H9 (cell line): ENCODE data around the gene HAGH. TPM values are rescaled to one million over a fixed set of nuclear protein-coding genes. Genes with fewer than 3 reads are reported as not detected.

Experiments
- DNase-seq: peaks from one replicate; pipeline ENCODE4 v3.0.0-alpha.2; 2017
- H2AFZ ChIP-seq: one replicate; pipeline ENCODE4 v1.6.1; 2013; ENCODE audit warnings: mild to moderate bottlenecking, low read length, control low read depth, moderate library complexity
- H2AK5ac ChIP-seq: 2 replicates; pipeline ENCODE4 v1.6.1; 2013; ENCODE audit warnings: low read length, control low read depth, mixed read lengths; ENCODE audit not compliant: insufficient read length
- H2BK120ac ChIP-seq: one replicate; pipeline ENCODE4 v1.6.1; 2013; ENCODE audit warnings: low read depth, mild to moderate bottlenecking, low read length, control low read depth, inconsistent platforms; ENCODE audit not compliant: poor library complexity, severe bottlenecking
- H2BK12ac ChIP-seq: 2 replicates; pipeline ENCODE4 v1.6.1; 2013; ENCODE audit warnings: low read length, control low read depth, mixed read lengths, low read depth; ENCODE audit not compliant: insufficient read length
- H2BK15ac ChIP-seq: 2 replicates; pipeline ENCODE4 v1.6.1; 2013; ENCODE audit warnings: low read depth, low read length, control low read depth
- H2BK20ac ChIP-seq: one replicate; pipeline ENCODE4 v1.6.1; 2013; ENCODE audit warnings: low read depth, mild to moderate bottlenecking, low read length, control low read depth, inconsistent platforms; ENCODE audit not compliant: poor library complexity, severe bottlenecking
- H2BK5ac ChIP-seq: 2 replicates; pipeline ENCODE4 v1.6.1; 2013; ENCODE audit warnings: low read length, control low read depth, mixed read lengths; ENCODE audit not compliant: insufficient read length
- H3K14ac ChIP-seq: 2 replicates; pipeline ENCODE4 v1.6.1; 2013; ENCODE audit warnings: low read length, control low read depth; ENCODE audit not compliant: insufficient read depth
- H3K18ac ChIP-seq: 2 replicates; pipeline ENCODE4 v1.6.1; 2013; ENCODE audit warnings: low read depth, mild to moderate bottlenecking, mixed read lengths, low read length, control low read depth; ENCODE audit not compliant: insufficient read length
- H3K23ac ChIP-seq: 2 replicates; pipeline ENCODE4 v1.6.1; 2013; ENCODE audit warnings: low read length, control low read depth, mixed read lengths, low read depth; ENCODE audit not compliant: insufficient read length
- H3K23me2 ChIP-seq: 2 replicates; pipeline ENCODE4 v1.6.1; 2013; ENCODE audit warnings: low read depth, mild to moderate bottlenecking, mixed read lengths, low read length, control low read depth; ENCODE audit not compliant: insufficient read length, poor library complexity, severe bottlenecking
- H3K27ac ChIP-seq: 2 replicates; pipeline ENCODE4 v1.5.1; 2013; ENCODE audit warnings: low read length, control low read depth, mixed read lengths, low read depth; ENCODE audit not compliant: insufficient read length
- H3K27me3 ChIP-seq: 2 replicates; pipeline ENCODE4 v1.6.1; 2013; ENCODE audit warnings: low read length, control low read depth, inconsistent platforms; ENCODE audit not compliant: insufficient read depth
- H3K4ac ChIP-seq: 2 replicates; pipeline ENCODE4 v1.6.1; 2013; ENCODE audit warnings: low read depth, mild to moderate bottlenecking, control low read depth, inconsistent platforms, low read length, moderate library complexity
- H3K4me1 ChIP-seq: 2 replicates; pipeline ENCODE4 v1.6.1; 2013; ENCODE audit warnings: low read length, control low read depth, inconsistent platforms; ENCODE audit not compliant: insufficient read depth
- H3K4me2 ChIP-seq: 2 replicates; pipeline ENCODE4 v1.6.1; 2013; ENCODE audit warnings: low read length, control low read depth, mixed read lengths; ENCODE audit not compliant: insufficient read length, insufficient read depth
- H3K56ac ChIP-seq: 2 replicates; pipeline ENCODE4 v1.6.1; 2013; ENCODE audit warnings: low read depth, mild to moderate bottlenecking, mixed read lengths, low read length, control low read depth; ENCODE audit not compliant: insufficient read length
- H3K79me1 ChIP-seq: 2 replicates; pipeline ENCODE4 v1.6.1; 2013; ENCODE audit warnings: low read depth, mild to moderate bottlenecking, moderate library complexity, low read length, control low read depth, inconsistent platforms; ENCODE audit not compliant: insufficient read depth, poor library complexity, severe bottlenecking
- H3K79me2 ChIP-seq: 2 replicates; pipeline ENCODE4 v1.6.1; 2013; ENCODE audit warnings: low read length, control low read depth, inconsistent platforms; ENCODE audit not compliant: insufficient read depth
- H3K9ac ChIP-seq: 2 replicates; pipeline ENCODE4 v1.6.1; 2013; ENCODE audit warnings: low read length, control low read depth, mixed read lengths; ENCODE audit not compliant: insufficient read length; ENCODE audit errors: extremely low read depth
- H3K9me3 ChIP-seq: one replicate; pipeline ENCODE4 v1.6.1; 2013; ENCODE audit warnings: low read depth, low read length, inconsistent platforms; ENCODE audit not compliant: control insufficient read depth
- H3T11ph ChIP-seq: one replicate; pipeline ENCODE4 v1.6.1; 2013; ENCODE audit warnings: mild to moderate bottlenecking, low read length, control low read depth, inconsistent platforms
- H4K20me1 ChIP-seq: one replicate; pipeline ENCODE4 v1.6.1; 2013; ENCODE audit not compliant: control insufficient read depth, insufficient read length, insufficient read depth
- H4K5ac ChIP-seq: 2 replicates; pipeline ENCODE4 v1.6.1; 2013; ENCODE audit warnings: low read depth, mild to moderate bottlenecking, mixed read lengths, low read length, control low read depth; ENCODE audit not compliant: insufficient read length
- H4K8ac ChIP-seq: replicated peaks from 2 replicates; pipeline ENCODE4 v1.6.1; 2013; ENCODE audit warnings: low read length, control low read depth, mixed read lengths, low read depth; ENCODE audit not compliant: insufficient read length
- H4K91ac ChIP-seq: 2 replicates; pipeline ENCODE4 v1.6.1; 2013; ENCODE audit warnings: low read depth, mild to moderate bottlenecking, moderate library complexity, mixed read lengths, low read length, control low read depth; ENCODE audit not compliant: insufficient read length
- H3K27ac Mint-ChIP-seq, 3 experiments: 2 replicates in 2 of 3; 3 replicates in 1 of 3; pipeline ENCODE4 v1.8.0; 2020 to 2021; ENCODE audit warnings: mixed read lengths in 3 of 3, mild to moderate bottlenecking in 1 of 3, moderate library complexity in 1 of 3
- H3K27me3 Mint-ChIP-seq: 2 replicates; pipeline ENCODE4 v1.8.0; 2021; ENCODE audit warnings: low read depth, mild to moderate bottlenecking, moderate library complexity, mixed read lengths
- H3K36me3 Mint-ChIP-seq, 3 experiments: 2 replicates in 2 of 3; 3 replicates in 1 of 3; pipeline ENCODE4 v1.8.0; 2020 to 2021; ENCODE audit warnings: low read depth in 3 of 3, mixed read lengths in 3 of 3; ENCODE audit not compliant: insufficient read depth in 1 of 3
- H3K4me1 Mint-ChIP-seq, 2 experiments: 2 replicates each; pipeline ENCODE4 v1.8.0; 2020; ENCODE audit warnings: mixed read lengths in 2 of 2
- H3K4me3 Mint-ChIP-seq, 2 experiments: 2 replicates in 1 of 2; 3 replicates in 1 of 2; pipeline ENCODE4 v1.8.0; 2020 to 2021; ENCODE audit warnings: mild to moderate bottlenecking in 2 of 2, mixed read lengths in 2 of 2, moderate library complexity in 1 of 2
- H3K9me3 Mint-ChIP-seq, 2 experiments: 2 replicates in 1 of 2; 3 replicates in 1 of 2; pipeline ENCODE4 v1.8.0; 2020; ENCODE audit warnings: mild to moderate bottlenecking in 2 of 2, mixed read lengths in 2 of 2, moderate library complexity in 1 of 2
- CTCF ChIP-seq: fragments of 200-600 bp; sonication (generic); conservative IDR thresholded peaks from 3 replicates; pipeline ENCODE4 v1.8.0; 2021; ENCODE audit warnings: antibody characterized with exemption, mild to moderate bottlenecking
- whole genome bisulfite sequencing: extraction: QIAGEN DNeasy Blood & Tissue Kit; methylation state at CpG from one replicate; pipeline ENCODE4 v1.1.7; 2013; ENCODE audit warnings: missing lambda C conversion rate, low lambda C conversion rate, mixed read lengths; ENCODE audit not compliant: insufficient read length; ENCODE audit errors: extremely low coverage; 5-methylcytosine and 5-hydroxymethylcytosine counted together
- total RNA-seq: library from RNA; stranded (reverse); gene quantifications from 2 replicates; pipeline ENCODE4 v1.2.1, GENCODE V29; 2021

Gene HAGH
- total RNA-seq, 1 experiment from 2014 or later, result 30.0 TPM

GRCh38 chr16:1846416-1846815, 19.8 kb upstream of the HAGH start:
- Histone ChIP-seq H2BK20ac (no peak overlapping the region), H3K4ac (no peak overlapping the region), H4K20me1 (no peaks in the 10 kb centered on the region), H3K4me2 (no peak overlapping the region), H2AFZ (no peak overlapping the region), H3K27me3 (no peaks in the 10 kb centered on the region), H2BK12ac (no peak overlapping the region), H4K91ac (no peak overlapping the region), H2AK5ac (no peak overlapping the region), H2BK15ac (no peak overlapping the region), H3K27ac (no peak overlapping the region), H3K79me2 (no peaks in the 10 kb centered on the region), H3K9me3 (no peaks in the 10 kb centered on the region), H3K56ac (no peak overlapping the region), H3K9ac (no peak overlapping the region), H3K14ac (no peak overlapping the region), H3T11ph (no peak overlapping the region), H2BK120ac (no peak overlapping the region), H3K23me2 (no peaks in the 10 kb centered on the region), H3K23ac (no peak overlapping the region), H4K8ac (no peak overlapping the region), H3K79me1 (no peaks in the 10 kb centered on the region), H4K5ac (no peak overlapping the region), H3K18ac (no peak overlapping the region), H3K4me1 (no peaks in the 10 kb centered on the region), H2BK5ac (no peak overlapping the region)
- Mint-ChIP-seq H3K27me3 (peaks cover 29% of the 10 kb centered on the region), H3K4me3 (no peak overlapping the region), H3K9me3 (no peaks in the 10 kb centered on the region; a peak in 1 of 5 replicates), H3K36me3 (no peaks in the 10 kb centered on the region), H3K4me1 (no peaks in the 10 kb centered on the region), H3K27ac (no peak overlapping the region)
- no peak for DNase-seq
- no CpG with 5 or more reads among the region's 1 CpG for WGBS
- TF ChIP-seq CTCF, result no peak
